Fibroblast of skin of left quadriceps (primary cell): Measurements from ENCODE around the gene YOD1.
A peak's percentile ranks its signal among the peaks of the same experiment; 100 is the strongest.

Source experiments
- DNase-seq, 2 experiments: peaks; one replicate each; pipeline ENCODE4 v3.0.0-alpha.2; 2013; ENCODE audit warnings: low read depth in 2 of 2

YOD1 gene

GRCh38 chr1:207027206-207027777 lies 23.7 kb downstream of the YOD1 start:
- no peak for DNase-seq

GRCh38 chr1:207026104-207026534 lies 24.9 kb downstream of the YOD1 start:
- DNase-seq, result no peak

GRCh38 chr1:207025146-207025880 lies 25.7 kb downstream of the YOD1 start:
- DNase-seq, result peak; percentile 14 to 15

GRCh38 chr1:207024202-207025145 lies 26.5 kb downstream of the YOD1 start:
- DNase-seq, result no peak

- no peak for DNase-seq
Observed at GRCh38 chr1:207022996-207023679, 27.9 kb downstream of the YOD1 start.

- DNase-seq, result no peak
Observed at GRCh38 chr1:207021876-207022596, 29.0 kb downstream of the YOD1 start.

GRCh38 chr1:207021139-207021861 lies 29.7 kb downstream of the YOD1 start:
- DNase-seq, result no peak

GRCh38 chr1:207020709-207021107 lies 30.3 kb downstream of the YOD1 start:
- no peak for DNase-seq

- no peak for DNase-seq
Observed at GRCh38 chr1:207020065-207020708, 30.8 kb downstream of the YOD1 start.

- DNase-seq, result no peak
Observed at GRCh38 chr1:207019661-207020060, 31.3 kb downstream of the YOD1 start.

- no peak for DNase-seq
Observed at GRCh38 chr1:207019161-207019560, 31.8 kb downstream of the YOD1 start.

- no peak for DNase-seq
Observed at GRCh38 chr1:207018707-207019106, 32.3 kb downstream of the YOD1 start.

GRCh38 chr1:207017615-207018559 lies 33.1 kb downstream of the YOD1 start:
- no peak for DNase-seq

- DNase-seq, result no peak
Observed at GRCh38 chr1:207015791-207016190, 35.2 kb downstream of the YOD1 start.

GRCh38 chr1:207014728-207015127 lies 36.3 kb downstream of the YOD1 start:
- no peak for DNase-seq

- no peak for DNase-seq
Observed at GRCh38 chr1:207013321-207014085, 37.5 kb downstream of the YOD1 start.

GRCh38 chr1:207010726-207011125 lies 40.3 kb downstream of the YOD1 start:
- no peak for DNase-seq

GRCh38 chr1:207009945-207010344 lies 41.1 kb downstream of the YOD1 start:
- DNase-seq, result no peak
